K562 (cell line): ENCODE measurements around the gene RBM20. TPM values are rescaled to one million over a fixed set of nuclear protein-coding genes. Genes with fewer than 3 reads are reported as not detected.

ENCODE experiments used
- ARID3B ChIP-seq: fragments of 250-450 bp; sonication (Bioruptor Pico); IDR thresholded peaks from 2 replicates; pipeline ENCODE4 v1.4.0; 2020; ENCODE audit warnings: borderline replicate concordance
- BACH1 ChIP-seq: fragments of 200-800 bp; sonication (Bioruptor generic); IDR thresholded peaks from 2 replicates; pipeline ENCODE4 v1.6.1; 2016; ENCODE audit warnings: missing genetic modification characterization, missing compliant biosample characterization
- CEBPG ChIP-seq, 3 experiments: fragments of 200-800 bp in 1 of 3; sonication (Bioruptor generic) in 1 of 3; sonication (generic) in 1 of 3; formaldehyde crosslinking in 1 of 3; IDR thresholded peaks in 2 of 3; conservative IDR thresholded peaks in 1 of 3; 2 replicates each; pipeline versions ENCODE4 v1.6.1 to v1.8.0; 2016 to 2022; ENCODE audit warnings: missing compliant biosample characterization in 2 of 3, missing genetic modification characterization in 2 of 3, mild to moderate bottlenecking in 1 of 3, missing genetic modification reagents in 1 of 3
- CHAMP1 ChIP-seq: fragments of 450-650 bp; IDR thresholded peaks from 2 replicates; pipeline ENCODE4 v1.6.1; 2016; ENCODE audit warnings: mild to moderate bottlenecking
- E2F6 ChIP-seq, 2 experiments: IDR thresholded peaks; 2 replicates each; pipeline ENCODE4 v1.6.1; 2011; ENCODE audit warnings: borderline replicate concordance in 1 of 2, control low read depth in 1 of 2, low read depth in 1 of 2, low read length in 1 of 2, mild to moderate bottlenecking in 1 of 2, mixed read lengths in 1 of 2, moderate library complexity in 1 of 2; ENCODE audit not compliant: insufficient read depth in 1 of 2, insufficient read length in 1 of 2, poor library complexity in 1 of 2, severe bottlenecking in 1 of 2; ENCODE audit errors: extremely low read depth in 1 of 2
- EHMT2 ChIP-seq: fragments of 450-650 bp; IDR thresholded peaks from 2 replicates; pipeline ENCODE4 v1.6.1; 2018; ENCODE audit warnings: antibody characterized with exemption
- FOSL1 ChIP-seq: fragments of 200-800 bp; sonication (Bioruptor generic); conservative IDR thresholded peaks from 2 replicates; pipeline ENCODE4 v1.6.1; 2016; ENCODE audit warnings: missing genetic modification characterization, missing compliant biosample characterization
- HNRNPL ChIP-seq: fragments of 200-400 bp; formaldehyde crosslinking; IDR thresholded peaks from 2 replicates; pipeline ENCODE4 v1.6.1; 2017; ENCODE audit warnings: low read depth, mild to moderate bottlenecking, low read length
- KDM1A ChIP-seq, 2 experiments: fragments of 450-650 bp; IDR thresholded peaks; 2 replicates each; pipeline ENCODE4 v1.6.1; 2016; ENCODE audit warnings: mild to moderate bottlenecking in 2 of 2
- MCM5 ChIP-seq: fragments of 450-650 bp; IDR thresholded peaks from 2 replicates; pipeline ENCODE4 v1.6.1; 2016; ENCODE audit warnings: low read depth
- NCOA4 ChIP-seq: fragments of 450-650 bp; IDR thresholded peaks from 2 replicates; pipeline ENCODE4 v1.6.1; 2018; ENCODE audit warnings: mild to moderate bottlenecking; ENCODE audit not compliant: partially characterized antibody
- NR2C1 ChIP-seq, 2 experiments: fragments of 450-650 bp; IDR thresholded peaks; 2 replicates each; pipeline ENCODE4 v1.6.1; 2017; ENCODE audit warnings: mild to moderate bottlenecking in 2 of 2, antibody characterized with exemption in 1 of 2, inconsistent platforms in 1 of 2, missing compliant biosample characterization in 1 of 2, missing genetic modification characterization in 1 of 2
- PHF8 ChIP-seq: fragments of 200-600 bp; sonication (generic); IDR thresholded peaks from 2 replicates; pipeline ENCODE4 v1.6.1; 2012; ENCODE audit warnings: mixed run types, mild to moderate bottlenecking, inconsistent platforms, low read length, moderate library complexity, borderline replicate concordance
- STAT5B ChIP-seq: fragments of 250-450 bp; sonication (Bioruptor Pico); IDR thresholded peaks from 2 replicates; pipeline ENCODE4 v1.8.0; 2021; ENCODE audit warnings: mild to moderate bottlenecking, inconsistent platforms
- ZNF140 ChIP-seq: fragments of 250-450 bp; sonication (Bioruptor Pico); IDR thresholded peaks from 2 replicates; pipeline ENCODE4 v1.8.0; 2021; ENCODE audit warnings: moderate library complexity, mild to moderate bottlenecking, inconsistent platforms
- polyA plus RNA-seq, 8 experiments: library from polyadenylated mRNA; depleted of rRNA in 4 of 8; stranded (reverse) in 5 of 8; unstranded in 3 of 8; fragments of >200 nt; fragmentation: Nextera tagmentation in 2 of 8; fragmentation: Illumina TruSeq in 1 of 8; extraction: Ambion mirVana in 2 of 8; extraction: Trizol in 1 of 8; gene quantifications; 2 replicates each; pipeline versions ENCODE4 v1.2.1 to v1.2.3, GENCODE V29; 2011 to 2014; ENCODE audit warnings: inconsistent platforms in 1 of 8, missing spikeins in 1 of 8
- total RNA-seq, 7 experiments: library from RNA; depleted of rRNA in 6 of 7; stranded (reverse); fragments of >200 nt in 6 of 7; fragmentation: Illumina TruSeq in 2 of 7; extraction: Trizol in 2 of 7; gene quantifications; 2 replicates each; pipeline versions ENCODE4 v1.2.1 to v1.2.3, GENCODE V29; 2011 to 2021; ENCODE audit warnings: low replicate concordance in 1 of 7
- TF ChIP-seq, protein P1 (sequence below), 2 experiments: fragments of 200-800 bp in 1 of 2; sonication (Bioruptor generic) in 1 of 2; sonication (generic) in 1 of 2; formaldehyde crosslinking in 1 of 2; IDR thresholded peaks in 1 of 2; conservative IDR thresholded peaks in 1 of 2; 2 replicates each; pipeline versions ENCODE4 v1.5.0 to v1.6.1; 2016 to 2020; ENCODE audit warnings: missing compliant biosample characterization in 1 of 2, missing genetic modification characterization in 1 of 2, missing genetic modification reagents in 1 of 2

Gene RBM20
- total and polyA plus RNA-seq, 9 of the 15 experiments (the other 6 are each of a cell fraction or from before 2014, with no cell fraction given): 0.63 to 5.7 (median 3.2) TPM

- no peak for TF ChIP-seq CHAMP1
- no peak for TF ChIP-seq EHMT2
- TF ChIP-seq KDM1A (IDR thresholded peaks at IDR 0.05): 0 out of 4 replicates have a peak, but pooled peaks of 1 of the 2 experiments have one; percentile 8
- no peak for TF ChIP-seq HNRNPL
- no peak for TF ChIP-seq ZNF140
- TF ChIP-seq, protein P1, sequence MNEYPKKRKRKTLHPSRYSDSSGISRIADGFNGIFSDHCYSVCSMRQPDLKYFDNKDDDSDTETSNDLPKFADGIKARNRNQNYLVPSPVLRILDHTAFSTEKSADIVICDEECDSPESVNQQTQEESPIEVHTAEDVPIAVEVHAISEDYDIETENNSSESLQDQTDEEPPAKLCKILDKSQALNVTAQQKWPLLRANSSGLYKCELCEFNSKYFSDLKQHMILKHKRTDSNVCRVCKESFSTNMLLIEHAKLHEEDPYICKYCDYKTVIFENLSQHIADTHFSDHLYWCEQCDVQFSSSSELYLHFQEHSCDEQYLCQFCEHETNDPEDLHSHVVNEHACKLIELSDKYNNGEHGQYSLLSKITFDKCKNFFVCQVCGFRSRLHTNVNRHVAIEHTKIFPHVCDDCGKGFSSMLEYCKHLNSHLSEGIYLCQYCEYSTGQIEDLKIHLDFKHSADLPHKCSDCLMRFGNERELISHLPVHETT (CRISPR knock-in tag; conservative IDR thresholded peaks at IDR 0.05 in 1 of 2, IDR thresholded peaks at IDR 0.05 in 1 of 2): no peak
- TF ChIP-seq FOSL1 (tag): peak; percentile 93
- no peak for TF ChIP-seq ARID3B (CRISPR knock-in tag)
- TF ChIP-seq E2F6 (IDR thresholded peaks at IDR 0.05; ENCODE audit: borderline replicate concordance in 1 of 2, extremely low read depth in 1 of 2, insufficient read depth in 1 of 2, insufficient read length in 1 of 2, low read depth in 1 of 2, low read length in 1 of 2, poor library complexity in 1 of 2, severe bottlenecking in 1 of 2): no peak
- no peak for TF ChIP-seq PHF8
- no peak for TF ChIP-seq NCOA4
- no peak for TF ChIP-seq MCM5
- TF ChIP-seq STAT5B: no peak
- TF ChIP-seq NR2C1 (IDR thresholded peaks at IDR 0.05): no peak
- peak; percentile 10; the same call in 1 of the 2 replicates for TF ChIP-seq NR2C1 (tag; IDR thresholded peaks at IDR 0.05)
- TF ChIP-seq BACH1 (tag): peak; percentile 68
- TF ChIP-seq CEBPG (CRISPR knock-in tag; IDR thresholded peaks at IDR 0.05): peak; percentile 86
- peak; percentile 76 to 92 for TF ChIP-seq CEBPG (tag; conservative IDR thresholded peaks at IDR 0.05 in 1 of 2, IDR thresholded peaks at IDR 0.05 in 1 of 2)
These were observed 121.6 kb downstream of the RBM20 start (continued) for GRCh38 chr10:110765513-110766319.
